Fibroblast of skin of right biceps (primary cell): Measurements from ENCODE around the gene NPY.
A peak's percentile ranks its signal among the peaks of the same experiment; 100 is the strongest.
"Not testable (repeated sequence)": the region's sequence is repeated elsewhere in the genome, so short reads cannot be mapped to it uniquely, and the experiment has no call there.

Experiments used
- DNase-seq: peaks from one replicate; pipeline ENCODE4 v3.0.0-alpha.2; 2013

Gene NPY

GRCh38 chr7:24283897-24284698 lies at the start of gene NPY:
Gene NPY (plus strand): TSS chr7:24284190. CDS start chr7:24285241, 1,051 bp downstream.
- DNase-seq, result no peak

DNA sequence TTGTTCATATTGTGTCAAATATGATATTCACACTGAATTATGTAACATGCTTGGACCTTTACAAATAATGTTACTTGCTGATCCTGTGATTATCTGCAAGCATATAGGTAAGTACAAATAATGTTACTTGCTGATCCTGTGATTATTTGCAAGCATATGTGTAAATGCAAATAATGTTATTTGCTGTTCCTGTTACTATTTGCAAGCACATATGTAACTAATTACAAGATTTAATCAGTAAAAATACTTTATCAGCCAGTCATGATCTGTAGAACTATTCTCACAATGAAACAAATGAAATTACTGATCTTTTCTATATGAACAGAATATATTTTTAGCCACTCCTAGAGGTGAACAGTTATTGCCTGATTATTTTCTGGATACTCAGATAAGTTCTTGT lies 44.7 kb upstream of the NPY start:
- DNase-seq, result no peak

GRCh38 chr7:24241206-24241605 lies 42.8 kb upstream of the NPY start:
- DNase-seq, result no peak

- no peak for DNase-seq
Measured at GRCh38 chr7:24244554-24244953, 39.4 kb upstream of the NPY start.

DNA sequence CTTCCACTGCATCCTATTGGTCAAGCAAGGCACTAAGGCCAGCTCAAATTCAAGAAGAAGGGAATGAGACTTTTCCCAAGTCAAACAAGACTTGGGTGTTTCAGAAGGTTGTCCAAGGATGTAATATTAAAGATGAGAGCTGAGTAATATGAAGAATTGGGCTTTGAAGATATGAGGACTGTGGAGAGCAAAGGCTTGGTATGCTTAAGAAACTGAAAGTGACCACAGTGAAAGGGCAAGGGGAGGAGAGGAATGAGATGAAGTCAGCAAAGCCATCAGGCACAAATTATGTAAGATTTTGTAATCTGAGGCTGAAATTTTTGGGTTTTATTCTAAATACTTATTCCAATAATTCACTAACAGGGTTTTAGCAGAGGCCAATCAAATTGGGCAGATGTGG lies 38.6 kb upstream of the NPY start:
- no peak for DNase-seq

GRCh38 chr7:24249266-24249665 lies 34.7 kb upstream of the NPY start:
- no peak for DNase-seq

- no peak for DNase-seq
Measured at GRCh38 chr7:24251568-24251967, 32.4 kb upstream of the NPY start.

DNA sequence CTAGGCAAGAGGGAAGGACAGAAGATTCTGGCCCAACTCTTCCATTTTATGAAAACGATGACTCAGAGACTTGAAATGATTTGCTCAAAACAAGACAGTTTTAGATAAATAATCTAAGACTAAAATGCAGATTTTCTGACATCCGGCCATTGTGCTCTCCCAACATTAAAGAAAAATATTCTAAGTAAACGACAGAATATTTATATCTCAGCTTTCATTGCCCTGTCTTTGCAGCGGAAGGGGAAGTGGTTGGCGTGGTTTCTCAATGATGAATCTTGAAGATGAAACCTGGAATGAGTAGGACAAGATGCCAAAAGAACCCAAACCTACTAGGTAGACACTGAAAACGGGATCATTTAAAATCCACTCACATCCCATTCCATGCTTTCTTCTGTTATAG lies 28.9 kb upstream of the NPY start:
- DNase-seq, result no peak

- DNase-seq, result not testable (repeated sequence)
Measured at GRCh38 chr7:24258324-24258723, 25.7 kb upstream of the NPY start.

DNA sequence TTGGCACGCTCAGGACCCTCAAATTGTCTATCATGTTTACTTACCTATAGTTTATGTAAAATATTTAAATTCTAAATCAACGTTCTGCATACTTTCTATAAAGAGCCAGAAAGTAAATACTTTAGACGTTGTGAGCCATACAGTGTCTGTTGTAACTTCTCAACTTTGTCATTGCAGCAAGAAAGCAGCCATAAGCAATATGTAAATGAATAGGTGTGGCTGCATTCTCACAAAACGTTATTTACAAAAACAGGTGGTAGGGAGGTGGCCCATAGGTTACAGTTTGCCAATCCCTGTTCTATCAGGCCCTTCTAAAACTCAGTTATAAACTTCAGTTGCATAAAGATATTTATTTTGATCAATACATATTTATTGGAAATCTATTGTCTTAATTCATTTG lies 12.1 kb upstream of the NPY start:
- no peak for DNase-seq

DNA sequence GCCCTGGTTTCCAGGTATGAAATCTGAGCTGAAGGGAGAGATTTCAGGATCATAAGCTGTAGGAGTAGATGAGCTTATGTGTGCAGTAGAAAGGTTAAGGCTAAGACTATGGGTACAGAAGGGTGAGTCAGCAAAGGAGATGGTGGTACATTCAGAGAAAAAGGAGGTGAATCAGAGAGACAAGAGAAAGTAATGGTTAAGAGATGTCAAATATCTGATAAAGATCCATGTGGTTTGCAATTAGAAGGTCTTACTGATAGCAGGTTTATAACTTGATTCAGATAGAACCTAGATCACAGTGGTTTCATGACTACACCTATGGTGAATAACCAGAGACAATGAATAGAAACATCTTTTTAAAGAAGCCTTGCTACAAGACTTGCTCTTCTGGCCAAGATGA lies 4.5 kb upstream of the NPY start:
- DNase-seq, result no peak

- no peak for DNase-seq
Measured at GRCh38 chr7:24283554-24283896, 465 bp upstream of the NPY start.

GRCh38 chr7:24284699-24285506 lies 913 bp downstream of the NPY start:
- DNase-seq, result no peak

DNA sequence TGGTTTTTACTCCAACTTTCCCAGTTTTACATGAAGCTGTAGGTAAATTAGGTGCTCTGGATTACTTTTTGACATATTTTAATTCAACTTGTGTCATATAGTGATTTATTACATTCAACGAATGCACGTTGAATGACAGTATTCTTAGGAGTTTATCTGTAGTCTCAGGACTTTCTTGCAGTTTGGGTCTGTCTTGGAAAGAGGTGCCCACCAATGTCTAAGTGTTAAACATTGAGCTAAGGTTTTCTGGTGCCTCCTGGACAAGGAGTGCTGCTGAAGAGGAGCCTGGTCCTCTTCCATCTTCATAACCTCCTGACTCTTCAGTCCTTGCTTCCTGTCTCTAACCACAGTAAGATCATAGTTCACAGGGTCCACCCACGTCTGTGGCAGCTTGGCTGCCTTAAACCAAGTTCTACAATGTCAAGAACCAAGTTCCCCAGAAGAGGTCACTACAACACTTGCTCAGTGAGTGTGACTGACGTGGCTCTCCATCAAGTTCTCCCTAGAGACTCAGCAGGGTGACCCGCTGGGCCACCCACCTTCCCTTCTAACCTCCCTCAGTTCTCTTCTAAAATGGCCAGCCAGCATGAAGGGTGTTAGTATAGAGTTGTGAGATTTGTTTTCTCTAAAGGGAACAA lies 6.1 kb downstream of the NPY start:
- DNase-seq, result peak; percentile 5

DNA sequence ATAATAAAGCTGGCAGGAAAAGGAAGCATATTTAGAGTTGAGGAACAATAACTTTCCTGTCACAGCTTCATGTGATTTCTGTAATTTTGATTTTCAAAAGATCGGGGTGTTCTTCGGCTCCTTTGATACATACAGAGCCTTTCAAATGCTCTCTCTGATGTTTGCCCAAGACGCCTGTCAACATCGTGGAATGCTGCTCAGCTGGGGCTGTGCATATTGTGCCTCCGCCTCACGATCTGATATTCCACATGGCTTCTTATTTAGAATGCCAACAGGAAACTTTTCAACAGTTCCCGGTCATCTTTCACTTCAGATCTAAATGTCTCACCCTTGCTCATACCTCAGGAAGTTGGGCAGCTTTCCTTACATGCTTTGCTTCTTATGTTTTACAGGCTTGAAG lies 7.3 kb downstream of the NPY start:
- DNase-seq, result no peak

GRCh38 chr7:24297362-24297761 lies 13.4 kb downstream of the NPY start:
- DNase-seq, result no peak

DNA sequence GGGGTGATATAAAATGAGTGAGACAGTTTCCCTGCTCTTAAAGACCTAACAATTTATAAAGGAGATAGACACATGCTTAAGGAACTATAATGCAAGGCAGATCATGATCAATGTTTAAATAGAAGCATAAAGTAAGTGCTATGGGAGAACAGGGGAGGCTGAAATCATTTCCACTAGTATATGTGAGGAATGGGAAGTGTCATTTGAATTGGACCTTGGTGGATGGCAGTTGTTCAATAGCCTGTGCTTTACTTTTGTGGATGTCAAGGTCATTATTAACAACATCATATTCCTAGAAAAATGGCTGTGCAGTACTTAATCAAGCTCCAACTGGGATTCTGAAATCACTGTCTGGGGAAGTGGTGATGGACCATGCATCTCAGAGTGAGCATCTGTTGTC lies 14.7 kb downstream of the NPY start:
- no peak for DNase-seq

GRCh38 chr7:24299192-24299591 lies 15.2 kb downstream of the NPY start:
- no peak for DNase-seq

DNA sequence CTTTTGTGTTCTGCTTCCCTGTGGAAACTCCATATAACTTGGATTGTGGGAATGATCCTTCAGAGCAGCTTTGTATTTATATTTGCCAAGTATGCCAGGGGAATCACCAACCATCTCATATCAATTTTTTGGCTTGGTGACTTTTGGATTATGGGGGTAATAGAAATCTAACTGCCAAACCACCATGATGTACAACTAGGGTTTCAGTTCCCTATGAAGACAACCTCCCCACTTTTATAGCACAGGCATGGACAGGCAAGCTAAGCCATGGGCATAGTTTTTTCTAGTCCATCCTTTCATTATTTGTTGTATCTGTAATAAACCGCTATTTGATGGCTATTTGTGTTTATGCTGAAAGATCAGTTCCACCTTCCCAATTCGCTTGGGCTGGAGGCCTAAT lies 17.7 kb downstream of the NPY start:
- no peak for DNase-seq

DNA sequence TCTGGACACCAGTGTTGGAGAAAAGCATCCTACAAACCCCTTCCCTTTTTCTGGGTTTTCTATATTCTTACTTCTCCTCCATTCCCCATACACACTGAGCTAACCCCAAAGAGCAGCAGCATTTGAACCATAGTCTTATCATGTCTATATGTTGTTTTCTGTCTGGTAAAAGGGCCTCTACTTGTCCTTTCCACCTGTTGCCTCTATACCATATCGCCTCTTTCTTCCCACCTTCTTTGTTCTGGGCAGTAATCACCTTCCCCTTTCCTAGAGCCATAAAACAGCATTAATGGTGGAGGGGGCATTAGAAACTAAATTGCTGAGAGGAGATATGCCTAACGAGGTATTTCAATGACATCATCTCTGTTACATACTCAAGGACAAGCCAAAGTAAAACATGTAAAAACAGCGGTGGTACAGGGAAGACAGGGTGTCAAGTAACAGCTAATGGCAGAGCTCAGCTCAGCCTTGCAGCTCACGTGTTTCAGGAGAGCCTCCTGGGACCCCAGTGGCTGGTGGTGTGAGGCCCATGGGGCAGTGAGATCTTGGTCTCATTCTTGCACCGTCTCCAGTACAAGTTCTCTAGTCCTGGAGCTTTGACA lies 20.6 kb downstream of the NPY start:
- no peak for DNase-seq

DNA sequence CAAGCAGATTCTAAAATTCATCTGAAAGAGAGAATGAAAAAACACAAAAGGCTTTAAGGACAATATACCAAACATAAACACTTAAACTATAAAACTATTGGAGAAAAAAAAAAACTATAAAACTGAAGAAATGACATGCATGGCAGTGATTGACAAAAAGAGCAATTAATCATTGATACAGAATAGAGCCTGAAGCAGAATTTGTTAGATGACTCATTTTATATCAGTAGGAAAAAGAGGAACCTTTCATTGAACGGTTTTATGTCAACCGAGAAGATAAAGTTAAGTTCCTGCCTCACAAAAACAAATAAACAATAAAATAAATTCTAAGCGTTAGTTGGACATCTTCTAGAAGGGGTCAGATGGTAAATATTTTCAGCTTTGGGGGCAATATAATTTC lies 23.3 kb downstream of the NPY start:
- no peak for DNase-seq

DNA sequence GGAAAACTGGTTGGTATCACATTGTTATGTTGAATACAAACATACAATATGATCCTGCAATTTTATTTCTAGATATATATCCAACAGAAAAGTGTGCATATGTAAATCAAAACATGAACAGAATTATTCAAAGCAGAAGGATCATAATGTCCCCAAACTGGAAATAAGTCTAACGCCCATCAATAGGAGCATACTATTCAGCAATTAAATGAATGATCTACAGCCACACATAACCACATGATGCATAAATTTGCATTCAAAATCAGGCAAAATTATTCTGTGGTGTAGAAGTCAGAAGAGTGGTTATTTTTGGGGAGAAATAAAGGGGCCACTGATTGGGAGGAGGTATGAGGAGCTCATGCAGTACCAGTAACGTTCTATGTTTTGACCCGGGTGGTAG lies 28.6 kb downstream of the NPY start:
- DNase-seq, result no peak

- no peak for DNase-seq
Measured at GRCh38 chr7:24313777-24314176, 29.8 kb downstream of the NPY start.

- DNase-seq, result no peak
Measured at GRCh38 chr7:24316340-24316739, 32.4 kb downstream of the NPY start.
